K562 treated with DMSO at 1 percent for 12 hours (cell line): Measurements from ENCODE around the gene YAE1. TPM values are rescaled to one million over a fixed set of nuclear protein-coding genes. Genes with fewer than 3 reads are reported as not detected.

Experiments
- total RNA-seq: library from RNA; unstranded; fragments of 300-600 nt; gene quantifications from 2 replicates; pipeline ENCODE4 v1.2.3, GENCODE V29; 2022; ENCODE audit not compliant: insufficient read depth

The YAE1 gene, protein sequence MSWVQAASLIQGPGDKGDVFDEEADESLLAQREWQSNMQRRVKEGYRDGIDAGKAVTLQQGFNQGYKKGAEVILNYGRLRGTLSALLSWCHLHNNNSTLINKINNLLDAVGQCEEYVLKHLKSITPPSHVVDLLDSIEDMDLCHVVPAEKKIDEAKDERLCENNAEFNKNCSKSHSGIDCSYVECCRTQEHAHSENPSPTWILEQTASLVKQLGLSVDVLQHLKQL
- total RNA-seq = 12.2 and 19.5 TPM in 2 replicates

DNA sequence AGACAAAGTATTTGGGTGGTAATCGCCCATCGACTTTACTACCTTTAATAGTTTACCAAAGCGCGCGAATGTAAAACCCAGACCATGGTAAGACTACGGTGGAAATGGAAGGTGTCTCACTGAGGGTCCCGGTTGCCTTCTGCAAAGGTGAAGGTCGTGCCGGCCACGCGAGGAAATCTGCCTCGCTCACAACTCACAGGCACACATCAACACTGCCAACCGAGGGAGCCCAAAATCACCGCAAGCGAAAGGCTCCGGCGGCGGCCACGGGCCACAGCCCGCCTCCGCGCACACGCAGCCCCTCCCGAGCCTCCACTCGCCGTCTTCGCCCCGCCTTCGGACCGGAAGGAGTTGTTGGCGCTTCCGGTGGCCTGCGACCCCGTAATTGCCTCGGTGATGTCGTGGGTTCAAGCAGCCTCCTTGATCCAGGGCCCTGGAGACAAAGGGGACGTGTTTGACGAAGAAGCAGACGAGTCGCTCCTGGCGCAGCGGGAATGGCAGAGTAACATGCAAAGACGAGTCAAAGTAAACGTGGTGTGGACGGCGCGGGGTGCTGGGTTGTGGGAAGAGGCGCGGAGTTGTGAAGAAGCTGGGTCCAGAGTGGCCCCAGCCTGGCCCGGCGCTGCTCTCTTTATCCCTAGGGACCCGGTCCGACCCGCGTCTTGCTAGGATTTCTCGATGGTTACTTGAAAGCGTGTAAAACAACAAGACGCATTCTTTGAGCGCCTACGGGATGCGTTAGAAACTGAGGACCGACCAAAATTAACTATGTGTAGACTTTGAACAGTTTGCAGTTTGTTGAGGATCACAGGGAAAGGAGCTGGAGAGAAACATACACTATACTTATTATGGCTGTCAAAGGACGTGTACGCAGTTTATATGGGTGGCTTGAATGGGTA, at the start of gene YAE1:
Gene YAE1, plus strand, starts transcription at position 382 of the 899 bp plus-strand sequence. Its CDS starts 15 bp downstream, at position 397.

Other genes starting within 250 kb of the YAE1 start
- gene RALA, start 57.2 kb downstream of the YAE1 start, total RNA-seq = 26.4 and 45.1 TPM in 2 replicates